Trophoblast cell (in vitro differentiated cells and primary cell): ENCODE measurements around the gene CD93.

Experiments used
- DNase-seq, 2 donors: peaks; one replicate each; pipeline ENCODE4 v3.0.0-alpha.2; 2016
- H2AFZ ChIP-seq: 2 replicates; pipeline ENCODE4 v1.6.1; 2013; ENCODE audit warnings: low read length, moderate library complexity, mild to moderate bottlenecking; ENCODE audit not compliant: insufficient read depth, poor library complexity
- H2AK5ac ChIP-seq: 2 replicates; pipeline ENCODE4 v1.6.1; 2013; ENCODE audit warnings: mild to moderate bottlenecking, low read length
- H2BK120ac ChIP-seq: 2 replicates; pipeline ENCODE4 v1.6.1; 2013; ENCODE audit warnings: low read length, mild to moderate bottlenecking, moderate library complexity; ENCODE audit not compliant: insufficient read depth, poor library complexity
- H2BK12ac ChIP-seq: 2 replicates; pipeline ENCODE4 v1.6.1; 2013; ENCODE audit warnings: mild to moderate bottlenecking, low read length, moderate library complexity
- H2BK5ac ChIP-seq: 2 replicates; pipeline ENCODE4 v1.6.1; 2013; ENCODE audit warnings: low read length, low read depth, moderate library complexity, mild to moderate bottlenecking; ENCODE audit not compliant: poor library complexity
- H3K14ac ChIP-seq: 2 replicates; pipeline ENCODE4 v1.6.1; 2013; ENCODE audit warnings: mild to moderate bottlenecking, low read length
- H3K18ac ChIP-seq: 2 replicates; pipeline ENCODE4 v1.6.1; 2013; ENCODE audit warnings: mild to moderate bottlenecking, low read length
- H3K23ac ChIP-seq: 2 replicates; pipeline ENCODE4 v1.6.1; 2013; ENCODE audit warnings: low read length
- H3K27ac ChIP-seq: 2 replicates; pipeline ENCODE4 v1.5.1; 2013; ENCODE audit warnings: low read depth, mild to moderate bottlenecking, inconsistent platforms, low read length, moderate library complexity
- H3K27me3 ChIP-seq: 2 replicates; pipeline ENCODE4 v1.6.1; 2013; ENCODE audit warnings: inconsistent platforms, mild to moderate bottlenecking, low read length, moderate library complexity; ENCODE audit not compliant: insufficient read depth
- H3K36me3 ChIP-seq, 2 experiments: 1 replicate in 1 of 2; 2 replicates in 1 of 2; pipeline ENCODE4 v1.6.1; 2013; ENCODE audit warnings: low read length in 2 of 2, mild to moderate bottlenecking in 2 of 2, moderate library complexity in 1 of 2; ENCODE audit not compliant: insufficient read depth in 2 of 2, control insufficient read depth in 1 of 2
- H3K4ac ChIP-seq: 2 replicates; pipeline ENCODE4 v1.6.1; 2013; ENCODE audit warnings: low read depth, mild to moderate bottlenecking, low read length, moderate library complexity
- H3K4me1 ChIP-seq, 2 experiments: 1 replicate in 1 of 2; 2 replicates in 1 of 2; pipeline ENCODE4 v1.6.1; 2013; ENCODE audit warnings: low read length in 2 of 2, mild to moderate bottlenecking in 2 of 2, moderate library complexity in 1 of 2; ENCODE audit not compliant: insufficient read depth in 2 of 2, control insufficient read depth in 1 of 2
- H3K4me2 ChIP-seq: 2 replicates; pipeline ENCODE4 v1.6.1; 2013; ENCODE audit warnings: inconsistent platforms, mild to moderate bottlenecking, low read length, moderate library complexity
- H3K4me3 ChIP-seq: 2 replicates; pipeline ENCODE4 v1.5.1; 2013; ENCODE audit warnings: mild to moderate bottlenecking, low read depth, low read length, inconsistent platforms
- H3K79me1 ChIP-seq: one replicate; pipeline ENCODE4 v1.6.1; 2013; ENCODE audit warnings: low read length
- H3K79me2 ChIP-seq: 2 replicates; pipeline ENCODE4 v1.6.1; 2013; ENCODE audit warnings: low read length, mild to moderate bottlenecking; ENCODE audit not compliant: control insufficient read depth, insufficient read depth, poor library complexity
- H3K9ac ChIP-seq: 2 replicates; pipeline ENCODE4 v1.6.1; 2013; ENCODE audit warnings: mild to moderate bottlenecking, low read length
- H3K9me3 ChIP-seq: 2 replicates; pipeline ENCODE4 v1.6.1; 2013; ENCODE audit warnings: low read depth, mild to moderate bottlenecking, control low read depth, inconsistent platforms, low read length; ENCODE audit not compliant: insufficient read depth
- H4K12ac ChIP-seq: 2 replicates; pipeline ENCODE4 v1.6.1; 2013; ENCODE audit warnings: low read depth, mild to moderate bottlenecking, low read length, moderate library complexity
- H4K8ac ChIP-seq: 2 replicates; pipeline ENCODE4 v1.6.1; 2013; ENCODE audit warnings: low read depth, mild to moderate bottlenecking, low read length, moderate library complexity
- H4K91ac ChIP-seq: one replicate; pipeline ENCODE4 v1.6.1; 2013; ENCODE audit warnings: low read depth, mild to moderate bottlenecking, low read length, moderate library complexity
- WGBS: extraction: QIAGEN DNeasy Blood & Tissue Kit; methylation state at CpG from one replicate; pipeline ENCODE4 v1.1.7; 2013; ENCODE audit warnings: missing lambda C conversion rate; ENCODE audit not compliant: insufficient read length, insufficient coverage; ENCODE audit errors: extremely low coverage; 5-methylcytosine and 5-hydroxymethylcytosine counted together

Gene CD93

GRCh38 chr20:23090878-23091277 lies 4.8 kb upstream of the CD93 start:
- no peak overlapping the region for H3K27ac ChIP-seq
- WGBS = no CpG with 5 or more reads among the region's 4 CpGs
- no peaks in the 10 kb centered on the region for H3K4me1 ChIP-seq

DNA sequence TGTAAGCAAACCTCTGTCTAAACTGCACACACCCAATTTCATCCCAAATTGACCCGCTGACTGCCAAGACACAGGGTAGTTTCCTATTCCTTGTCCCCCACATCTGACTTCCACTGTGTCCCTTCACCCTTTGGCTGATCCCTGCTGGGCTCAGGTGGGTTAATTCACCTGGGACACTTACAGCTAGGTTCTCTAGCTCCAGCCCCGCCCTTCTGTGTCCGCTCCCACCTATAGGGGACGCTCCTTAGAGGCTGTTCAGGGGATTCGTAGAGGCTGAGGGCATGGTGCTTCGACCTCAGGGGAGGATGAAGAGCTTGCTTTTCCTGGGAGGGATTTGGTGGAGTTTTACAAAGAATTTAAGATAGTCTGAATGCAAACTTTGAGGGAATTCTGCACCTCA lies 4.0 kb upstream of the CD93 start:
- Histone ChIP-seq H3K27me3 (no peaks in the 10 kb centered on the region), H4K8ac (no peak overlapping the region), H3K4me1 (no peaks in the 10 kb centered on the region), H2AFZ (no peak overlapping the region), H4K91ac (no peak overlapping the region), H3K9me3 (no peaks in the 10 kb centered on the region), H3K4me3 (no peak overlapping the region), H3K4ac (no peak overlapping the region), H3K79me2 (no peaks in the 10 kb centered on the region), H2BK12ac (no peak overlapping the region), H2BK120ac (no peak overlapping the region), H2BK5ac (no peak overlapping the region), H2AK5ac (no peak overlapping the region), H3K36me3 (no peaks in the 10 kb centered on the region), H3K27ac (no peak overlapping the region), H3K18ac (no peak overlapping the region), H3K9ac (no peak overlapping the region), H3K14ac (no peak overlapping the region), H4K12ac (no peak overlapping the region), H3K4me2 (no peak overlapping the region), H3K79me1 (no peaks in the 10 kb centered on the region), H3K23ac (no peak overlapping the region)
- DNase-seq = no peak
- no CpG with 5 or more reads among the region's 6 CpGs for WGBS

More at GRCh38 chr20:23090878-23091277, 4.8 kb upstream of the CD93 start:
- Histone ChIP-seq H3K79me1 (no peaks in the 10 kb centered on the region), H3K9ac (no peak overlapping the region), H2BK5ac (no peak overlapping the region), H3K27me3 (no peaks in the 10 kb centered on the region), H3K36me3 (no peaks in the 10 kb centered on the region), H2BK12ac (no peak overlapping the region), H4K91ac (no peak overlapping the region), H3K9me3 (no peaks in the 10 kb centered on the region), H3K4ac (no peak overlapping the region), H2AK5ac (no peak overlapping the region), H2AFZ (no peak overlapping the region), H3K4me2 (no peak overlapping the region), H3K14ac (no peak overlapping the region), H3K18ac (no peak overlapping the region), H3K4me3 (no peak overlapping the region), H4K12ac (no peak overlapping the region), H4K8ac (no peak overlapping the region), H3K79me2 (no peaks in the 10 kb centered on the region), H2BK120ac (no peak overlapping the region), H3K23ac (no peak overlapping the region)
- DNase-seq = no peak

GRCh38 chr20:23088866-23089265 lies 2.7 kb upstream of the CD93 start:
- no peak overlapping the region for H3K4me3 ChIP-seq
- no peak overlapping the region for H4K91ac ChIP-seq
- no peaks in the 10 kb centered on the region for H3K79me2 ChIP-seq
- H3K36me3 ChIP-seq = no peaks in the 10 kb centered on the region
- H3K9me3 ChIP-seq = no peaks in the 10 kb centered on the region
- no peak overlapping the region for H3K4me2 ChIP-seq
- no peak overlapping the region for H3K27ac ChIP-seq
- H3K4ac ChIP-seq = no peak overlapping the region
- DNase-seq = no peak
- no peak overlapping the region for H2AFZ ChIP-seq
- H3K79me1 ChIP-seq = no peaks in the 10 kb centered on the region
- no peak overlapping the region for H3K9ac ChIP-seq
- no CpG with 5 or more reads among the region's 8 CpGs for WGBS
- H3K27me3 ChIP-seq = no peaks in the 10 kb centered on the region
- no peak overlapping the region for H2BK120ac ChIP-seq
- H3K18ac ChIP-seq = no peak overlapping the region
- no peak overlapping the region for H3K23ac ChIP-seq
- no peak overlapping the region for H4K8ac ChIP-seq
- H4K12ac ChIP-seq = no peak overlapping the region
- H2AK5ac ChIP-seq = no peak overlapping the region
- H2BK12ac ChIP-seq = no peak overlapping the region
- no peaks in the 10 kb centered on the region for H3K4me1 ChIP-seq
- no peak overlapping the region for H2BK5ac ChIP-seq
- H3K14ac ChIP-seq = no peak overlapping the region

DNA sequence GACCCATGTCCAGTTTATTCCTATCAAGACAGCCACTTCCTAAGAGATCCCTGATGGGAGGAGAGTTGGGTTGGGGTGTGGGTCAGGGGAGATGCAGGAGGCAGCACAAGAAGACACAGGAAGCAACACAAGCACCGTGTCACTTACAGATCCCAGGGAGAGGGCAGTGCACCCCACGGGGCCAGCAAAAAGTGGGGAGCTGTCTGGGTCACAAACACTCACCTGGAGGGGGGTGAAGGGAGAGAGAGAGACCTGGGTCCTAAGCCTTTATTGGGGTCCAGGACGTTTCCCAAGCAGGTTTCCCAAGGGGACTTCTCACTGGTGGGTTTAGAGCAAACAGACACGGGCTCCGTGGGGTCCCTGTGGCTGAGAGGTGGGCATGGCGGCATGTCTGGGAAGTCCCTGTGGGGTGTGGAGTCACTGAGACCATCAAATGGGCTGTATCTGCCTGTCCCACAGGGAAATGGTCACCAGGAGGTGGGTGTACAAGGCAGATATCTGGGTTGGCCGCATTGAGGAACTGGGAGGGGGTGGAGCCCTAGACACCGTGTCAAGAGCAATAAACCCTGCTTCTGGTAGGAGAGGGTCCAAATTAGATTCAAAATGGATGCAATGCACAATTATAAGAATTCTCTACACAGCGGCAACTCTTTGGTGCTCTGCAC lies 1.6 kb upstream of the CD93 start:
- Histone ChIP-seq H3K4me2 (no peak overlapping the region), H3K23ac (no peak overlapping the region), H3K27ac (no peak overlapping the region), H3K18ac (no peak overlapping the region), H2BK120ac (no peak overlapping the region), H2BK5ac (no peak overlapping the region), H3K14ac (no peak overlapping the region), H2AFZ (no peak overlapping the region), H3K79me2 (no peaks in the 10 kb centered on the region), H3K9me3 (no peaks in the 10 kb centered on the region), H3K9ac (no peak overlapping the region), H2BK12ac (no peak overlapping the region), H2AK5ac (no peak overlapping the region), H3K79me1 (no peaks in the 10 kb centered on the region), H3K36me3 (no peaks in the 10 kb centered on the region), H4K8ac (no peak overlapping the region), H3K27me3 (no peaks in the 10 kb centered on the region), H4K91ac (no peak overlapping the region), H4K12ac (no peak overlapping the region), H3K4ac (no peak overlapping the region), H3K4me1 (no peaks in the 10 kb centered on the region), H3K4me3 (no peak overlapping the region)
- no peak for DNase-seq
- WGBS = no CpG with 5 or more reads among the region's 9 CpGs
